Measurements from ENCODE around the gene GNAT2.
A peak's percentile ranks its signal among the peaks of the same experiment; 100 is the strongest.
"Not testable (repeated sequence)": the region's sequence is repeated elsewhere in the genome, so short reads cannot be mapped to it uniquely, and the experiment has no call there.

The GNAT2 gene

GRCh38 chr1:109619576-109620400 is at the start of gene GNAT2, which contains the start of gene AMPD2:
Gene GNAT2 (minus strand): TSS chr1:109619616. CDS start chr1:109612870, 6,746 bp downstream.
Gene AMPD2 (plus strand): TSS chr1:109619837. CDS start chr1:109621176, 1,339 bp downstream.
- DNase-seq = peak; percentile 57

GRCh38 chr1:109668123-109668775 is 48.8 kb upstream of the GNAT2 start:
- no peak for DNase-seq

GRCh38 chr1:109667452-109668122 is 48.2 kb upstream of the GNAT2 start, which contains the start of gene GSTM2:
Gene GSTM2 (plus strand): TSS chr1:109668057. CDS start chr1:109668116, 59 bp downstream.
- DNase-seq = no peak

GRCh38 chr1:109664671-109665070 is 45.3 kb upstream of the GNAT2 start:
- no peak for DNase-seq

- no peak for DNase-seq
These were observed 42.0 kb upstream of the GNAT2 start for GRCh38 chr1:109661391-109661790.

- DNase-seq = not testable (repeated sequence)
These were observed 41.2 kb upstream of the GNAT2 start for GRCh38 chr1:109660691-109661026.

- no peak for DNase-seq
These were observed 40.7 kb upstream of the GNAT2 start for GRCh38 chr1:109659997-109660690.

GRCh38 chr1:109659145-109659544 is 39.7 kb upstream of the GNAT2 start:
- no peak for DNase-seq

GRCh38 chr1:109658533-109659042 is 39.2 kb upstream of the GNAT2 start:
- DNase-seq = no peak

- no peak for DNase-seq
These were observed 38.6 kb upstream of the GNAT2 start for GRCh38 chr1:109657970-109658369.

GRCh38 chr1:109657395-109657794 is 38.0 kb upstream of the GNAT2 start:
- DNase-seq = no peak

GRCh38 chr1:109655615-109656519 is 36.5 kb upstream of the GNAT2 start, which contains the start of gene GSTM4:
Gene GSTM4 (plus strand): TSS chr1:109656099. CDS start chr1:109656390, 291 bp downstream.
- peak; percentile 30 for DNase-seq

- no peak for DNase-seq
These were observed 35.1 kb upstream of the GNAT2 start for GRCh38 chr1:109654519-109654918.

- no peak for DNase-seq
These were observed 33.9 kb upstream of the GNAT2 start for GRCh38 chr1:109653306-109653705.

GRCh38 chr1:109652402-109652801 is 33.0 kb upstream of the GNAT2 start:
- no peak for DNase-seq

- no peak for DNase-seq
These were observed 31.2 kb upstream of the GNAT2 start for GRCh38 chr1:109650609-109651008.

- no peak for DNase-seq
These were observed 30.1 kb upstream of the GNAT2 start for GRCh38 chr1:109649491-109649914.

GRCh38 chr1:109644670-109645069 is 25.3 kb upstream of the GNAT2 start:
- no peak for DNase-seq

GRCh38 chr1:109643385-109644230 is 24.2 kb upstream of the GNAT2 start:
- peak; percentile 12 for DNase-seq

- DNase-seq = no peak
These were observed 23.2 kb upstream of the GNAT2 start for GRCh38 chr1:109642626-109643025.

All from COR-L47 (cell line).